ENCODE data around the gene LEFTY1.

DNA sequence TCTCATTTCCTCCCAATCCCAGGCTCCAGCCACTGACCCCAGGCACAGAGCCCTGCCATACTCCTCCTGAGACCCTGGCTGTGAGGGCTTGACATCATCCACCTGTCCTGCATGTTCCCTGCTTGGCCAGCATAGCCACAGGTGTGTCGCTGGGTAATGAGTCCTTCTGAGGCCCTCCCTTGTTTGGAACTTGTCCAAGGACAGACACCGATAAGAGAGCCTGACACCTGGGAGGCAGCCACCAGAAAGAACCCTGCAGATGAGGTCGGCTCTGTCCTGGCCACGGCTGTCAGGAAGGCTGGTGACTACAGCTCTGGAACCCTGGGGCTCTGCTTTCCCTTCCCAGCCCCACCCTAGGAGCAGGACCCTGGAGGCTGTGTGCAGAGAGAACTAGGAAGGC, 41.3 kb downstream of the LEFTY1 start:
- TF ChIP-seq, protein P1, sequence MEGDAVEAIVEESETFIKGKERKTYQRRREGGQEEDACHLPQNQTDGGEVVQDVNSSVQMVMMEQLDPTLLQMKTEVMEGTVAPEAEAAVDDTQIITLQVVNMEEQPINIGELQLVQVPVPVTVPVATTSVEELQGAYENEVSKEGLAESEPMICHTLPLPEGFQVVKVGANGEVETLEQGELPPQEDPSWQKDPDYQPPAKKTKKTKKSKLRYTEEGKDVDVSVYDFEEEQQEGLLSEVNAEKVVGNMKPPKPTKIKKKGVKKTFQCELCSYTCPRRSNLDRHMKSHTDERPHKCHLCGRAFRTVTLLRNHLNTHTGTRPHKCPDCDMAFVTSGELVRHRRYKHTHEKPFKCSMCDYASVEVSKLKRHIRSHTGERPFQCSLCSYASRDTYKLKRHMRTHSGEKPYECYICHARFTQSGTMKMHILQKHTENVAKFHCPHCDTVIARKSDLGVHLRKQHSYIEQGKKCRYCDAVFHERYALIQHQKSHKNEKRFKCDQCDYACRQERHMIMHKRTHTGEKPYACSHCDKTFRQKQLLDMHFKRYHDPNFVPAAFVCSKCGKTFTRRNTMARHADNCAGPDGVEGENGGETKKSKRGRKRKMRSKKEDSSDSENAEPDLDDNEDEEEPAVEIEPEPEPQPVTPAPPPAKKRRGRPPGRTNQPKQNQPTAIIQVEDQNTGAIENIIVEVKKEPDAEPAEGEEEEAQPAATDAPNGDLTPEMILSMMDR (IDR thresholded peaks at IDR 0.05): no peak
- TF ChIP-seq POLR2A (IDR thresholded peaks at IDR 0.05): no peak

All from thyroid gland (tissue), 4 donors.